Heart left ventricle (tissue), 16 donors: ENCODE results near the gene ARPC5. TPM values are rescaled to one million over a fixed set of nuclear protein-coding genes. Genes with fewer than 3 reads are reported as not detected.

ENCODE experiments used
- ATAC-seq, 4 donors: fragments of 200-7000 bp; cut with Tn5 transposase; one replicate each; pipeline ENCODE4 v1.9.1; 2020 to 2022; ENCODE audit warnings: moderate library complexity in 4 of 4, mild to moderate bottlenecking in 3 of 4, moderate number of reproducible peaks in 1 of 4
- DNase-seq, 5 donors: peaks; one replicate each; pipeline ENCODE4 v3.0.0-alpha.2; 2020
- H3K27ac ChIP-seq, 12 donors: fragments of 200-600 bp; sonication (generic) in 4 of 12; one replicate each; pipeline versions ENCODE4 v1.5.0 to v1.8.0; 2016 to 2022; ENCODE audit warnings: mild to moderate bottlenecking in 2 of 12
- H3K27me3 ChIP-seq, 9 donors: fragments of 200-600 bp; sonication (generic) in 2 of 9; one replicate each; pipeline versions ENCODE4 v1.5.1 to v1.8.0; 2016 to 2022; ENCODE audit warnings: mild to moderate bottlenecking in 3 of 9
- H3K36me3 ChIP-seq, 9 donors: fragments of 200-600 bp; sonication (generic) in 2 of 9; one replicate each; pipeline versions ENCODE4 v1.5.0 to v1.8.0; 2018 to 2022; ENCODE audit warnings: mild to moderate bottlenecking in 2 of 9
- H3K4me1 ChIP-seq, 12 donors: fragments of 200-600 bp; sonication (generic) in 4 of 12; one replicate each; pipeline versions ENCODE4 v1.5.0 to v1.8.0; 2016 to 2022; ENCODE audit warnings: mild to moderate bottlenecking in 3 of 12
- H3K4me3 ChIP-seq, 12 donors: fragments of 200-600 bp; sonication (generic) in 4 of 12; one replicate each; pipeline versions ENCODE4 v1.5.0 to v1.8.0; 2017 to 2022; ENCODE audit warnings: mild to moderate bottlenecking in 9 of 12, moderate library complexity in 4 of 12
- H3K9me3 ChIP-seq, 12 donors: fragments of 200-600 bp; sonication (generic) in 4 of 12; one replicate each; pipeline versions ENCODE4 v1.5.0 to v1.8.0; 2016 to 2022; ENCODE audit warnings: mild to moderate bottlenecking in 1 of 12
- POLR2A ChIP-seq, 2 donors: fragments of 450-650 bp; IDR thresholded peaks; one replicate each; pipeline ENCODE4 v1.6.1; 2017; ENCODE audit warnings: antibody characterized with exemption in 2 of 2, mild to moderate bottlenecking in 2 of 2, moderate library complexity in 2 of 2
- WGBS, 4 donors: extraction: QIAGEN DNeasy Blood & Tissue Kit in 2 of 4; methylation state at CpG; one replicate each; pipeline versions ENCODE4 v1.1.5 to v1.1.7; 2013 to 2018; 5-methylcytosine and 5-hydroxymethylcytosine counted together
- intact Hi-C, 10 donors: fragments of 100-400 bp; cut with DNase I; formaldehyde crosslinking; loops; one replicate each; pipeline versions ENCODE4 v1.11.1 to v1.14.2; 2022
- polyA plus RNA-seq, 2 donors: library from polyadenylated mRNA; stranded (reverse); fragments of 200-250 nt; gene quantifications; one replicate each; pipeline ENCODE4 v1.2.3, GENCODE V29; 2013
- total RNA-seq, 9 donors: library from RNA; depleted of rRNA in 2 of 9; stranded (reverse); fragments of >200 nt in 2 of 9; fragmentation: NEBNext Ultra II Directional in 3 of 9; extraction: Animal tissue kit (Norgen Biotek cat#: 25700) in 3 of 9; gene quantifications; one replicate each; pipeline versions ENCODE4 v1.1.0 to v1.2.4, GENCODE V29; 2016 to 2023
- TF ChIP-seq, protein P1 (sequence below), 12 donors: fragments of 200-600 bp; sonication (generic) in 4 of 12; IDR thresholded peaks; one replicate each; pipeline versions ENCODE4 v1.5.0 to v1.8.0; 2018 to 2022; ENCODE audit warnings: antibody characterized with exemption in 12 of 12, mild to moderate bottlenecking in 5 of 12
- donor health status: ischemic (EF 13 %, LVEDD 7.1; RV severe dilation, severe dysfunction).
- donor health status: healthy with polysubstance abuse.
- donor health status: DM: no; HTN: yes; CAD: no.
- donor health status: DM: no; HTN: no; CAD: no.
- donor health status: ischemic (EF 25% LVEDD 6.9; RV normal size, moderate dysfunction).
- donor health status: ischemic (EF 25% LVEDD 5.7; RV mildly dilated, moderate dysfunction).
- donor health status: healthy.
- donor health status: DM: yes; HTN: yes; CAD: no.
- donor health status: ischemic (EF 35%, LVEDD 5.7; RV mildly dilated, moderate dysfunction).
- donor health status: nonischemic (EF 11% LVEDD 7.7; RV severe dilation, severe dysfunction).
- donor health status: DM: yes; HTN: yes; CAD: no.
- donor health status: PGD.
- donor health status: ischemic (EF 29% LVEDD 5.4; RV normal size, mild dysfunction).
- donor health status: nonischemic (EF 23%, LVEDD 6.1; RV moderate dilation, normal function).

Gene ARPC5
- total and polyA plus RNA-seq, 11 donors: 24.6 to 105 (median 31.3) TPM

- Histone ChIP-seq H3K36me3 (peaks cover 0 to 11% (median 0%) of the 10 kb centered on the region in 9 donors), H3K4me3 (peak overlapping the region in 1 of 12 donors; percentile 63), H3K27me3 (no peaks in the 10 kb centered on the region), H3K9me3 (no peaks in the 10 kb centered on the region), H3K4me1 (peaks cover 0 to 60% (median 1%) of the 10 kb centered on the region in 12 donors), H3K27ac (peak overlapping the region in 1 of 12 donors; percentile 94)
- intact Hi-C loops: no loop called here
- DNase-seq: no peak
- 87 to 95% (median 93%) methylated on average over 8 of the region's 8 CpGs for WGBS, 4 donors
- no peak for ATAC-seq
- TF ChIP-seq, protein P1, sequence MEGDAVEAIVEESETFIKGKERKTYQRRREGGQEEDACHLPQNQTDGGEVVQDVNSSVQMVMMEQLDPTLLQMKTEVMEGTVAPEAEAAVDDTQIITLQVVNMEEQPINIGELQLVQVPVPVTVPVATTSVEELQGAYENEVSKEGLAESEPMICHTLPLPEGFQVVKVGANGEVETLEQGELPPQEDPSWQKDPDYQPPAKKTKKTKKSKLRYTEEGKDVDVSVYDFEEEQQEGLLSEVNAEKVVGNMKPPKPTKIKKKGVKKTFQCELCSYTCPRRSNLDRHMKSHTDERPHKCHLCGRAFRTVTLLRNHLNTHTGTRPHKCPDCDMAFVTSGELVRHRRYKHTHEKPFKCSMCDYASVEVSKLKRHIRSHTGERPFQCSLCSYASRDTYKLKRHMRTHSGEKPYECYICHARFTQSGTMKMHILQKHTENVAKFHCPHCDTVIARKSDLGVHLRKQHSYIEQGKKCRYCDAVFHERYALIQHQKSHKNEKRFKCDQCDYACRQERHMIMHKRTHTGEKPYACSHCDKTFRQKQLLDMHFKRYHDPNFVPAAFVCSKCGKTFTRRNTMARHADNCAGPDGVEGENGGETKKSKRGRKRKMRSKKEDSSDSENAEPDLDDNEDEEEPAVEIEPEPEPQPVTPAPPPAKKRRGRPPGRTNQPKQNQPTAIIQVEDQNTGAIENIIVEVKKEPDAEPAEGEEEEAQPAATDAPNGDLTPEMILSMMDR (IDR thresholded peaks at IDR 0.05): no peak
- no peak for TF ChIP-seq POLR2A (IDR thresholded peaks at IDR 0.05)
Measured at GRCh38 chr1:183586926-183587325, 48.7 kb downstream of the ARPC5 start.

- 91 to 100% (median 95%) methylated on average over 1 of the region's 1 CpG for WGBS, 4 donors
- Histone ChIP-seq H3K9me3 (no peaks in the 10 kb centered on the region), H3K27ac (peak overlapping the region in 1 of 12 donors; percentile 94), H3K36me3 (peaks cover 0 to 11% (median 0%) of the 10 kb centered on the region in 9 donors), H3K27me3 (no peaks in the 10 kb centered on the region), H3K4me3 (peak overlapping the region in 1 of 12 donors; percentile 63), H3K4me1 (peaks cover 0 to 60% (median 1%) of the 10 kb centered on the region in 12 donors)
- ATAC-seq: no peak
- DNase-seq: no peak
- intact Hi-C loops: no loop called here
- TF ChIP-seq, protein P1 (IDR thresholded peaks at IDR 0.05): no peak
- TF ChIP-seq POLR2A (IDR thresholded peaks at IDR 0.05): no peak
Measured at GRCh38 chr1:183586455-183586854, 49.1 kb downstream of the ARPC5 start.

GRCh38 chr1:183585038-183585437 is 50.5 kb downstream of the ARPC5 start:
- H3K9me3 ChIP-seq: no peaks in the 10 kb centered on the region
- H3K27ac ChIP-seq: peak overlapping the region in 2 of 12 donors; percentile 24 to 65
- WGBS, 4 donors: 87 to 91% (median 89%) methylated on average over 6 of the region's 6 CpGs
- ATAC-seq: no peak
- no peak overlapping the region for H3K4me3 ChIP-seq
- intact Hi-C loops: no loop called here
- H3K27me3 ChIP-seq: no peaks in the 10 kb centered on the region
- no peak for DNase-seq
- peaks cover 0 to 11% (median 0%) of the 10 kb centered on the region in 9 donors for H3K36me3 ChIP-seq
- TF ChIP-seq, protein P1 (IDR thresholded peaks at IDR 0.05): no peak
- TF ChIP-seq POLR2A (IDR thresholded peaks at IDR 0.05): no peak
- peaks cover 0 to 62% (median 4%) of the 10 kb centered on the region in 12 donors for H3K4me1 ChIP-seq

GRCh38 chr1:183584147-183584546 is 51.4 kb downstream of the ARPC5 start:
- peak overlapping the region in 1 of 12 donors; percentile 1 for H3K4me3 ChIP-seq
- H3K9me3 ChIP-seq: no peaks in the 10 kb centered on the region
- no peaks in the 10 kb centered on the region for H3K27me3 ChIP-seq
- H3K36me3 ChIP-seq: peaks cover 0 to 11% (median 0%) of the 10 kb centered on the region in 9 donors
- intact Hi-C loops: no loop called here
- DNase-seq (no peak), ATAC-seq (no peak)
- peak overlapping the region in 3 of 12 donors; percentile 17 to 65 (median 24) for H3K27ac ChIP-seq
- peaks cover 0 to 69% (median 6%) of the 10 kb centered on the region in 12 donors for H3K4me1 ChIP-seq
- TF ChIP-seq, protein P1 (IDR thresholded peaks at IDR 0.05): no peak
- TF ChIP-seq POLR2A (IDR thresholded peaks at IDR 0.05): no peak
- WGBS, 4 donors: 71 to 81% (median 75%) methylated on average over 5 of the region's 5 CpGs
